Liver (tissue), 9 donors: ENCODE data around the gene TNS3. TPM values are rescaled to one million over a fixed set of nuclear protein-coding genes. Genes with fewer than 3 reads are reported as not detected.

ENCODE experiments used
- DNase-seq: peaks from one replicate; pipeline ENCODE4 v3.0.0-alpha.2; 2017; ENCODE audit warnings: low spot score
- H3K27ac ChIP-seq, 2 donors: one replicate each; pipeline ENCODE4 v1.7.0; 2013; ENCODE audit warnings: inconsistent platforms in 2 of 2, low read length in 2 of 2, control low read depth in 1 of 2, low read depth in 1 of 2, mild to moderate bottlenecking in 1 of 2
- H3K27me3 ChIP-seq, 4 donors: one replicate each; pipeline versions ENCODE4 v1.6.1 to v1.7.0; 2013; ENCODE audit warnings: low read length in 3 of 4, inconsistent platforms in 1 of 4, mild to moderate bottlenecking in 1 of 4, moderate library complexity in 1 of 4; ENCODE audit not compliant: control insufficient read depth in 4 of 4, insufficient read depth in 4 of 4
- H3K36me3 ChIP-seq, 4 donors: one replicate each; pipeline versions ENCODE4 v1.6.1 to v1.7.0; 2013; ENCODE audit warnings: low read length in 3 of 4, mild to moderate bottlenecking in 3 of 4, low read depth in 1 of 4, moderate library complexity in 1 of 4; ENCODE audit not compliant: control insufficient read depth in 4 of 4, insufficient read depth in 3 of 4
- H3K4me1 ChIP-seq, 4 donors: one replicate each; pipeline versions ENCODE4 v1.6.1 to v1.7.0; 2013; ENCODE audit warnings: low read length in 3 of 4, mild to moderate bottlenecking in 3 of 4, moderate library complexity in 1 of 4; ENCODE audit not compliant: control insufficient read depth in 4 of 4, insufficient read depth in 4 of 4
- H3K4me3 ChIP-seq, 3 donors: one replicate each; pipeline versions ENCODE4 v1.6.1 to v1.7.0; 2013; ENCODE audit warnings: low read length in 3 of 3, control low read depth in 1 of 3, low read depth in 1 of 3, mild to moderate bottlenecking in 1 of 3
- H3K9ac ChIP-seq, 2 donors: one replicate each; pipeline ENCODE4 v1.7.0; 2013; ENCODE audit warnings: low read length in 2 of 2, mild to moderate bottlenecking in 2 of 2, moderate library complexity in 2 of 2, control low read depth in 1 of 2, low read depth in 1 of 2
- H3K9me3 ChIP-seq, 4 donors: one replicate each; pipeline versions ENCODE4 v1.6.1 to v1.7.0; 2013; ENCODE audit warnings: low read length in 3 of 4; ENCODE audit not compliant: control insufficient read depth in 4 of 4
- EGR1 ChIP-seq, 2 donors: IDR thresholded peaks; 2 replicates each; pipeline ENCODE4 v1.6.1; 2016 to 2018; ENCODE audit warnings: antibody characterized with exemption in 2 of 2, low read depth in 2 of 2
- FOXA1 ChIP-seq: IDR thresholded peaks from 2 replicates; pipeline ENCODE4 v1.6.1; 2016; ENCODE audit warnings: antibody characterized with exemption
- HNF4A ChIP-seq, 2 donors: conservative IDR thresholded peaks; 2 replicates each; pipeline ENCODE4 v1.6.1; 2016; ENCODE audit warnings: antibody characterized with exemption in 2 of 2, mild to moderate bottlenecking in 2 of 2
- HNF4G ChIP-seq: IDR thresholded peaks from 2 replicates; pipeline ENCODE4 v1.6.1; 2016; ENCODE audit warnings: antibody characterized with exemption
- JUND ChIP-seq, 2 donors: IDR thresholded peaks; 2 replicates each; pipeline ENCODE4 v1.6.1; 2016; ENCODE audit warnings: antibody characterized with exemption in 2 of 2
- NR2F2 ChIP-seq: IDR thresholded peaks from 2 replicates; pipeline ENCODE4 v1.6.1; 2016; ENCODE audit warnings: antibody characterized with exemption
- RXRA ChIP-seq, 2 donors: IDR thresholded peaks; 2 replicates each; pipeline ENCODE4 v1.6.1; 2017 to 2018; ENCODE audit warnings: antibody characterized with exemption in 2 of 2, mild to moderate bottlenecking in 1 of 2
- SP1 ChIP-seq: IDR thresholded peaks from 2 replicates; pipeline ENCODE4 v1.6.1; 2018; ENCODE audit warnings: antibody characterized with exemption, mild to moderate bottlenecking
- YY1 ChIP-seq: IDR thresholded peaks from 2 replicates; pipeline ENCODE4 v1.6.1; 2016; ENCODE audit warnings: antibody characterized with exemption, mild to moderate bottlenecking
- WGBS: extraction: QIAGEN DNeasy Blood & Tissue Kit; methylation state at CpG from one replicate; pipeline ENCODE4 v1.1.7; 2013; 5-methylcytosine and 5-hydroxymethylcytosine counted together
- polyA plus RNA-seq, 2 donors: library from polyadenylated mRNA; stranded (reverse) in 1 of 2; unstranded in 1 of 2; fragments of 200-250 nt in 1 of 2; fragments of >200 nt in 1 of 2; fragmentation: Nextera tagmentation in 1 of 2; extraction: Ambion mirVana in 1 of 2; gene quantifications; one replicate each; pipeline versions ENCODE4 v1.2.1 to v1.2.3, GENCODE V29; 2013 to 2015
- total RNA-seq, 2 donors: library from RNA; depleted of rRNA; stranded (reverse); fragments of >200 nt; gene quantifications; one replicate each; pipeline ENCODE4 v1.2.3, GENCODE V29; 2014
- TF ChIP-seq, protein P1 (sequence below): IDR thresholded peaks from 2 replicates; pipeline ENCODE4 v1.6.1; 2016; ENCODE audit warnings: antibody characterized with exemption
- TF ChIP-seq, protein P2 (sequence below): fragments of 150-350 bp; IDR thresholded peaks from 2 replicates; pipeline ENCODE4 v1.5.1; 2017; ENCODE audit warnings: improper control_type of control experiment, low read depth, low read length; ENCODE audit not compliant: missing input control
- TF ChIP-seq, protein P3 (sequence below): IDR thresholded peaks from 2 replicates; pipeline ENCODE4 v1.6.1; 2016; ENCODE audit warnings: antibody characterized with exemption
- donor health status: healthy.
- donor health status: healthy.
- donor health status: healthy.
- donor health status: healthy.
- donor health status: healthy.

The TNS3 gene
- total and polyA plus RNA-seq, 4 donors = 16.8 to 100 (median 29.5) TPM

DNA sequence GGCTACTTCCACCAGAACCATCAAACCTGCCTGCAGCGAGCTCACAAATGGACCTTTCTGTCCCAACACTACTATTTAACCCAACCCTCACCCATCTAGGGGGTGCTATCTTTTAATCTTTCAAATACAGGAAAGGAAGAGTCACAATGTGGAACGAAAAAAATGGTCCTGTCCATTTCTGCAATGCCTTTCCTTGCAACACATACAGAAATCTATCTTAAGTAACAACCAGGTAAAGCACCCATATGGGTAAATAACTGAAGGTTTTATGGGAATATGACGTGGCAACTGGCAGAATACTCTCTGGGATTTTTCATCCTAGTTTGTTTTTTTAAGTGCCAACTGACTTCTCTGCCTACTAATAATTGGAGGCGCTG lies 24.6 kb downstream of the TNS3 start:
- Histone ChIP-seq H3K4me1 (peaks cover 0 to 12% (median 2%) of the 10 kb centered on the region in 4 donors), H3K27me3 (no peaks in the 10 kb centered on the region), H3K27ac (peak overlapping the region in 1 of 2 donors; percentile 4), H3K36me3 (peaks cover 0 to 6% (median 4%) of the 10 kb centered on the region in 4 donors), H3K4me3 (no peak overlapping the region), H3K9ac (no peak overlapping the region), H3K9me3 (no peaks in the 10 kb centered on the region)
- 84% methylated on average over 4 of the region's 4 CpGs for WGBS
- DNase-seq = no peak
- TF ChIP-seq NR2F2 (no peak), RXRA (IDR thresholded peaks at IDR 0.05) (no peak), SP1 (no peak), FOXA1 (no peak), YY1 (no peak), EGR1 (IDR thresholded peaks at IDR 0.05; ENCODE audit: low read depth in 2 of 2) (no peak)
- TF ChIP-seq, protein P1, sequence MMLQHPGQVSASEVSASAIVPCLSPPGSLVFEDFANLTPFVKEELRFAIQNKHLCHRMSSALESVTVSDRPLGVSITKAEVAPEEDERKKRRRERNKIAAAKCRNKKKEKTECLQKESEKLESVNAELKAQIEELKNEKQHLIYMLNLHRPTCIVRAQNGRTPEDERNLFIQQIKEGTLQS = no peak
- TF ChIP-seq, protein P2, sequence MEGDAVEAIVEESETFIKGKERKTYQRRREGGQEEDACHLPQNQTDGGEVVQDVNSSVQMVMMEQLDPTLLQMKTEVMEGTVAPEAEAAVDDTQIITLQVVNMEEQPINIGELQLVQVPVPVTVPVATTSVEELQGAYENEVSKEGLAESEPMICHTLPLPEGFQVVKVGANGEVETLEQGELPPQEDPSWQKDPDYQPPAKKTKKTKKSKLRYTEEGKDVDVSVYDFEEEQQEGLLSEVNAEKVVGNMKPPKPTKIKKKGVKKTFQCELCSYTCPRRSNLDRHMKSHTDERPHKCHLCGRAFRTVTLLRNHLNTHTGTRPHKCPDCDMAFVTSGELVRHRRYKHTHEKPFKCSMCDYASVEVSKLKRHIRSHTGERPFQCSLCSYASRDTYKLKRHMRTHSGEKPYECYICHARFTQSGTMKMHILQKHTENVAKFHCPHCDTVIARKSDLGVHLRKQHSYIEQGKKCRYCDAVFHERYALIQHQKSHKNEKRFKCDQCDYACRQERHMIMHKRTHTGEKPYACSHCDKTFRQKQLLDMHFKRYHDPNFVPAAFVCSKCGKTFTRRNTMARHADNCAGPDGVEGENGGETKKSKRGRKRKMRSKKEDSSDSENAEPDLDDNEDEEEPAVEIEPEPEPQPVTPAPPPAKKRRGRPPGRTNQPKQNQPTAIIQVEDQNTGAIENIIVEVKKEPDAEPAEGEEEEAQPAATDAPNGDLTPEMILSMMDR = no peak

DNA sequence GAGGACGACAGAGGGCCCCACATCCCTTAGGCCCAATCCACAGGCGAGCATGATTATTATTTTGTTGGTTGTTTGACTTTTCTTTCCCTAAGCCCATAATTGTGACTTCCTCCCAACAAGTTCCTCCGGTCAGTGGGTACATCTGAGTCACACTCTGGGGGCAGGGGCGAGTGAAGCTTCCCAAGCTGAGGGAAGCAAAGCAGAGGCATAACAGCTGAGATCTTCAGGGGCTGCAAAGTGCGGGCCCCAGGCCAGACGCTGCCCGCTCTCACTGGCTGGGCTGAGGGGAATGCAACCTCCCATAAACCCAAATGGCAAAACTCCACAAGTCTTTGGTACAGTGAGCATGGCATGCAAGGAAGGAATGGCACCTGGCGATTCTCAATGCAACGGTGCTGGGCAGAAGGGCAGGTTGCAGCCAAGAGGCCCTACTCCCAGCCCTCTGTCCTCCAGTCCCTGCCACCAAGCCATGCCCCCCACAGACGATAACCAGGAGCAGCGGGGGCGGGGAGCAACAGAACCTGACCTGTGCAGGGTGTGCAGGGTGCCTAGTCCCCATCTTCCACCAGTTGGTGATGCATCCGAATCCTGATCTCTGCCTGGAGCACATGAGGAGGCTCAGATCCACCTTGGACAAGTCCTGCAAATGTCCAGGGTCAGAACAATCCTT lies 25.3 kb downstream of the TNS3 start:
- Histone ChIP-seq H3K4me1 (peaks cover 0 to 7% (median 0%) of the 10 kb centered on the region in 4 donors), H3K9me3 (no peaks in the 10 kb centered on the region), H3K9ac (no peak overlapping the region), H3K27me3 (no peaks in the 10 kb centered on the region), H3K36me3 (peaks cover 0 to 6% (median 4%) of the 10 kb centered on the region in 4 donors), H3K27ac (peak overlapping the region in 1 of 2 donors; percentile 4), H3K4me3 (no peak overlapping the region)
- WGBS = 89% methylated on average over 13 of the region's 13 CpGs
- TF ChIP-seq HNF4A (conservative IDR thresholded peaks at IDR 0.05) (no peak), HNF4G (no peak), EGR1 (IDR thresholded peaks at IDR 0.05; ENCODE audit: low read depth in 2 of 2) (no peak), JUND (IDR thresholded peaks at IDR 0.05) (no peak)
- TF ChIP-seq, protein P2 = no peak
- TF ChIP-seq, protein P1 = no peak
- TF ChIP-seq, protein P3, sequence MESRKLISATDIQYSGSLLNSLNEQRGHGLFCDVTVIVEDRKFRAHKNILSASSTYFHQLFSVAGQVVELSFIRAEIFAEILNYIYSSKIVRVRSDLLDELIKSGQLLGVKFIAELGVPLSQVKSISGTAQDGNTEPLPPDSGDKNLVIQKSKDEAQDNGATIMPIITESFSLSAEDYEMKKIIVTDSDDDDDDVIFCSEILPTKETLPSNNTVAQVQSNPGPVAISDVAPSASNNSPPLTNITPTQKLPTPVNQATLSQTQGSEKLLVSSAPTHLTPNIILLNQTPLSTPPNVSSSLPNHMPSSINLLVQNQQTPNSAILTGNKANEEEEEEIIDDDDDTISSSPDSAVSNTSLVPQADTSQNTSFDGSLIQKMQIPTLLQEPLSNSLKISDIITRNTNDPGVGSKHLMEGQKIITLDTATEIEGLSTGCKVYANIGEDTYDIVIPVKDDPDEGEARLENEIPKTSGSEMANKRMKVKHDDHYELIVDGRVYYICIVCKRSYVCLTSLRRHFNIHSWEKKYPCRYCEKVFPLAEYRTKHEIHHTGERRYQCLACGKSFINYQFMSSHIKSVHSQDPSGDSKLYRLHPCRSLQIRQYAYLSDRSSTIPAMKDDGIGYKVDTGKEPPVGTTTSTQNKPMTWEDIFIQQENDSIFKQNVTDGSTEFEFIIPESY = no peak
- DNase-seq = no peak
